Measurements from ENCODE around the gene CTRB2.

DNA sequence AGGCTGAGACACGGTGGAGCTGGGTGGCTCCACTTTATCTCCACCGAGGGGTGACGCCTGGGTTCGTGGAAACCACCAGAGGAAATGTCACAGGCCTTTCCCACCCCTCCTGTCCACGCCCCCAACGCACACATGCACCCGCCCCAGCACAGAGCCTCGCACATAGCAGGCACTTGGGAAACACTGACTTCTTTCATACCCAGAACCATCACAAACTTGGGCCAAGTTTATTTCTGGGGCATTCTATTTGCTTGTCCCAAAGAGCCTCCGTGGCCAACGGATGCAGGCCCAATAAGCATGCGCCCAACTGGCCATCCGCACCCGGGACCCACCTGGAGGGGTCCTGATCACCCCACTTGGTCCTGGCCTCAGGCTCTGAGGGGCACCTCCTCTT lies 41.2 kb upstream of the CTRB2 start:
- TF ChIP-seq, protein P1, sequence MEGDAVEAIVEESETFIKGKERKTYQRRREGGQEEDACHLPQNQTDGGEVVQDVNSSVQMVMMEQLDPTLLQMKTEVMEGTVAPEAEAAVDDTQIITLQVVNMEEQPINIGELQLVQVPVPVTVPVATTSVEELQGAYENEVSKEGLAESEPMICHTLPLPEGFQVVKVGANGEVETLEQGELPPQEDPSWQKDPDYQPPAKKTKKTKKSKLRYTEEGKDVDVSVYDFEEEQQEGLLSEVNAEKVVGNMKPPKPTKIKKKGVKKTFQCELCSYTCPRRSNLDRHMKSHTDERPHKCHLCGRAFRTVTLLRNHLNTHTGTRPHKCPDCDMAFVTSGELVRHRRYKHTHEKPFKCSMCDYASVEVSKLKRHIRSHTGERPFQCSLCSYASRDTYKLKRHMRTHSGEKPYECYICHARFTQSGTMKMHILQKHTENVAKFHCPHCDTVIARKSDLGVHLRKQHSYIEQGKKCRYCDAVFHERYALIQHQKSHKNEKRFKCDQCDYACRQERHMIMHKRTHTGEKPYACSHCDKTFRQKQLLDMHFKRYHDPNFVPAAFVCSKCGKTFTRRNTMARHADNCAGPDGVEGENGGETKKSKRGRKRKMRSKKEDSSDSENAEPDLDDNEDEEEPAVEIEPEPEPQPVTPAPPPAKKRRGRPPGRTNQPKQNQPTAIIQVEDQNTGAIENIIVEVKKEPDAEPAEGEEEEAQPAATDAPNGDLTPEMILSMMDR (conservative IDR thresholded peaks at IDR 0.05 in 1 of 2, IDR thresholded peaks at IDR 0.05 in 1 of 2; ENCODE audit: extremely low read depth in 1 of 2, insufficient read depth in 1 of 2, low read depth in 1 of 2, low read length in 2 of 2): no peak
- TF ChIP-seq EZH2 (IDR thresholded peaks at IDR 0.05; ENCODE audit: borderline replicate concordance, low read length): no peak
